ENCODE results near the gene USP13.

GRCh38 chr3:179716226-179716625, 63.4 kb downstream of the USP13 start:
- no peak for TF ChIP-seq POLR2A (IDR thresholded peaks at IDR 0.05; ENCODE audit: extremely low read depth, insufficient read length)
- TF ChIP-seq, protein P1, sequence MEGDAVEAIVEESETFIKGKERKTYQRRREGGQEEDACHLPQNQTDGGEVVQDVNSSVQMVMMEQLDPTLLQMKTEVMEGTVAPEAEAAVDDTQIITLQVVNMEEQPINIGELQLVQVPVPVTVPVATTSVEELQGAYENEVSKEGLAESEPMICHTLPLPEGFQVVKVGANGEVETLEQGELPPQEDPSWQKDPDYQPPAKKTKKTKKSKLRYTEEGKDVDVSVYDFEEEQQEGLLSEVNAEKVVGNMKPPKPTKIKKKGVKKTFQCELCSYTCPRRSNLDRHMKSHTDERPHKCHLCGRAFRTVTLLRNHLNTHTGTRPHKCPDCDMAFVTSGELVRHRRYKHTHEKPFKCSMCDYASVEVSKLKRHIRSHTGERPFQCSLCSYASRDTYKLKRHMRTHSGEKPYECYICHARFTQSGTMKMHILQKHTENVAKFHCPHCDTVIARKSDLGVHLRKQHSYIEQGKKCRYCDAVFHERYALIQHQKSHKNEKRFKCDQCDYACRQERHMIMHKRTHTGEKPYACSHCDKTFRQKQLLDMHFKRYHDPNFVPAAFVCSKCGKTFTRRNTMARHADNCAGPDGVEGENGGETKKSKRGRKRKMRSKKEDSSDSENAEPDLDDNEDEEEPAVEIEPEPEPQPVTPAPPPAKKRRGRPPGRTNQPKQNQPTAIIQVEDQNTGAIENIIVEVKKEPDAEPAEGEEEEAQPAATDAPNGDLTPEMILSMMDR (IDR thresholded peaks at IDR 0.05; ENCODE audit: low read depth, low read length): no peak
- no peak for TF ChIP-seq MAX (IDR thresholded peaks at IDR 0.05; ENCODE audit: low read depth, low read length)

All from NB4 (cell line).